Suprapubic skin (tissue), 3 donors: ENCODE measurements around the gene CXCR1.

Experiments used
- EP300 ChIP-seq: sonication (generic); formaldehyde crosslinking; IDR thresholded peaks from one replicate; pipeline ENCODE4 v1.6.1; 2017; ENCODE audit warnings: antibody characterized with exemption
- POLR2A ChIP-seq, 2 donors: fragments of 450-650 bp; IDR thresholded peaks; one replicate each; pipeline ENCODE4 v1.6.1; 2017; ENCODE audit warnings: antibody characterized with exemption in 2 of 2, mild to moderate bottlenecking in 2 of 2, moderate library complexity in 2 of 2
- TF ChIP-seq, protein P1 (sequence below), 2 donors: fragments of 200-600 bp in 1 of 2; fragments of 450-650 bp in 1 of 2; sonication (generic) in 1 of 2; IDR thresholded peaks; one replicate each; pipeline ENCODE4 v1.5.1; 2016 to 2019; ENCODE audit warnings: antibody characterized with exemption in 2 of 2, mild to moderate bottlenecking in 1 of 2, moderate library complexity in 1 of 2

DNA sequence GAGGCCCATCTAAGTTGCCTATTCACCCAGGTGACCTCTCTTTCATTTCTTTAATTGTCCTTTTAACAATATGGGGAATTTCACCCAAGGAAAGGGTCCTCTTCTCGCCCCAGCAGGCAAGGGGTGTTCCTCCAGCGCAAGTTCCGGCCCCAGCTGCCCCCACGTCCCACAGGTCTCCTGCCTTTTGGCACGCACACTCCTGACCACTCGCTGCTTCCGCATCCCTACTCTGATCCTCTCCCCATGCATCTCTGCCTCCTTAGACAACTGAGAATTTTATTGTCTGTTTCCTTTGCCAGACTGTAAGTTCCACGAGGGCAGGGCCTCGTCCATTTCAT, 49.5 kb upstream of the CXCR1 start:
- TF ChIP-seq POLR2A (IDR thresholded peaks at IDR 0.05), result no peak
- TF ChIP-seq, protein P1, sequence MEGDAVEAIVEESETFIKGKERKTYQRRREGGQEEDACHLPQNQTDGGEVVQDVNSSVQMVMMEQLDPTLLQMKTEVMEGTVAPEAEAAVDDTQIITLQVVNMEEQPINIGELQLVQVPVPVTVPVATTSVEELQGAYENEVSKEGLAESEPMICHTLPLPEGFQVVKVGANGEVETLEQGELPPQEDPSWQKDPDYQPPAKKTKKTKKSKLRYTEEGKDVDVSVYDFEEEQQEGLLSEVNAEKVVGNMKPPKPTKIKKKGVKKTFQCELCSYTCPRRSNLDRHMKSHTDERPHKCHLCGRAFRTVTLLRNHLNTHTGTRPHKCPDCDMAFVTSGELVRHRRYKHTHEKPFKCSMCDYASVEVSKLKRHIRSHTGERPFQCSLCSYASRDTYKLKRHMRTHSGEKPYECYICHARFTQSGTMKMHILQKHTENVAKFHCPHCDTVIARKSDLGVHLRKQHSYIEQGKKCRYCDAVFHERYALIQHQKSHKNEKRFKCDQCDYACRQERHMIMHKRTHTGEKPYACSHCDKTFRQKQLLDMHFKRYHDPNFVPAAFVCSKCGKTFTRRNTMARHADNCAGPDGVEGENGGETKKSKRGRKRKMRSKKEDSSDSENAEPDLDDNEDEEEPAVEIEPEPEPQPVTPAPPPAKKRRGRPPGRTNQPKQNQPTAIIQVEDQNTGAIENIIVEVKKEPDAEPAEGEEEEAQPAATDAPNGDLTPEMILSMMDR (IDR thresholded peaks at IDR 0.05), result no peak
- TF ChIP-seq EP300, result no peak
